ENCODE results near the gene ARAP2.

The ARAP2 gene

GRCh38 chr4:36192922-36193321 is 51.4 kb downstream of the ARAP2 start (continued):
- TF ChIP-seq ZBTB6 (tag by site-specific recombination; IDR thresholded peaks at IDR 0.05) = no peak
- TF ChIP-seq SP2 (tag by site-specific recombination; IDR thresholded peaks at IDR 0.05) = no peak
- TF ChIP-seq MEIS1 (CRISPR knock-in tag; IDR thresholded peaks at IDR 0.05; ENCODE audit: borderline replicate concordance) = no peak
- no peak for TF ChIP-seq ZNF658 (tag by site-specific recombination; IDR thresholded peaks at IDR 0.05)
- TF ChIP-seq TSHZ1 (tag by site-specific recombination; IDR thresholded peaks at IDR 0.05; ENCODE audit: borderline replicate concordance) = no peak
- TF ChIP-seq ZNF280C (tag by site-specific recombination; IDR thresholded peaks at IDR 0.05) = no peak
- TF ChIP-seq REPIN1 (tag by site-specific recombination; IDR thresholded peaks at IDR 0.05; ENCODE audit: low read depth) = no peak
- no peak for TF ChIP-seq ZNF10 (tag by site-specific recombination; IDR thresholded peaks at IDR 0.05)

- no peak for TF ChIP-seq ZBTB44 (tag by site-specific recombination; IDR thresholded peaks at IDR 0.05)
- no peak for TF ChIP-seq ZNF155 (tag by site-specific recombination; IDR thresholded peaks at IDR 0.05)
- TF ChIP-seq ZNF169 (tag by site-specific recombination; IDR thresholded peaks at IDR 0.05) = no peak
- no peak for TF ChIP-seq ZNF664 (tag by site-specific recombination; IDR thresholded peaks at IDR 0.05)
- TF ChIP-seq ZFP41 (tag by site-specific recombination; IDR thresholded peaks at IDR 0.05; ENCODE audit: borderline replicate concordance) = no peak
- TF ChIP-seq ZNF843 (tag by site-specific recombination; IDR thresholded peaks at IDR 0.05) = no peak
- TF ChIP-seq ZBTB11 (tag by site-specific recombination; conservative IDR thresholded peaks at IDR 0.05; ENCODE audit: low read depth) = no peak
- no peak for TF ChIP-seq ZNF350 (tag by site-specific recombination; IDR thresholded peaks at IDR 0.05)
- TF ChIP-seq IKZF3 (tag by site-specific recombination; IDR thresholded peaks at IDR 0.05) = no peak
- no peak for TF ChIP-seq MEIS1 (CRISPR knock-in tag; IDR thresholded peaks at IDR 0.05; ENCODE audit: borderline replicate concordance)
- TF ChIP-seq ZNF174 (tag by site-specific recombination; IDR thresholded peaks at IDR 0.05) = no peak
- no peak for TF ChIP-seq GLIS2 (tag by site-specific recombination; IDR thresholded peaks at IDR 0.05)
- ChIA-PET POLR2A (no interaction called here), CTCF (no interaction called here)
- no peaks in the 10 kb centered on the region for H3K4me1 ChIP-seq (ENCODE audit: control insufficient read depth, insufficient read depth, low read length)
- no peak overlapping the region for H3K27ac ChIP-seq (ENCODE audit: extremely low read depth, low read depth, low read length)
- no peak overlapping the region for H3K4me3 ChIP-seq (ENCODE audit: low read depth, low read length)
- H3K9me3 ChIP-seq (ENCODE audit: control insufficient read depth, insufficient read depth, low read depth, low read length) = no peaks in the 10 kb centered on the region
- H3K36me3 ChIP-seq (ENCODE audit: control insufficient read depth in 2 of 2, insufficient read depth in 1 of 2, low read length in 2 of 2) = no peaks in the 10 kb centered on the region
These were observed 54.6 kb downstream of the ARAP2 start for GRCh38 chr4:36189511-36190226.

All from HEK293 (cell line).